H1 (cell line): ENCODE data around the gene SPATS2L. TPM values are rescaled to one million over a fixed set of nuclear protein-coding genes. Genes with fewer than 3 reads are reported as not detected.

Experiments used
- CTCF ChIA-PET: fragments of 300-600 bp; sonication (Branson Sonifier 250); formaldehyde crosslinking; loops from one replicate; lab custom pipeline; 2021; ENCODE audit not compliant: partially characterized antibody; lab: Charles Lee
- POLR2A ChIA-PET: fragments of 300-600 bp; sonication (Branson Sonifier 250); formaldehyde crosslinking; loops from one replicate; lab custom pipeline; 2021; ENCODE audit warnings: inconsistent platforms; ENCODE audit not compliant: partially characterized antibody; lab: Charles Lee
- DNase-seq, 2 experiments: peaks; one replicate each; pipeline versions ENCODE4 v3.0.0 to v3.0.0-alpha.2; 2010 to 2022; ENCODE audit warnings: low spot score in 2 of 2, low read depth in 1 of 2, mixed read lengths in 1 of 2
- FAIRE-seq: peaks from 2 replicates; lab custom pipeline; 2011; peaks lifted over from hg19 to GRCh38; lab: Jason Lieb, UNC
- H2AFZ ChIP-seq: 2 replicates; pipeline ENCODE4 v1.8.1; 2012; ENCODE audit warnings: low read length, inconsistent platforms
- H2AK5ac ChIP-seq: 2 replicates; pipeline ENCODE4 v1.6.1; 2013; ENCODE audit warnings: low read depth, low read length
- H2BK120ac ChIP-seq: replicated peaks from 2 replicates; pipeline ENCODE3; 2013; ENCODE audit warnings: low read depth, low read length, inconsistent platforms
- H2BK12ac ChIP-seq: 2 replicates; pipeline ENCODE4 v1.6.1; 2013; ENCODE audit warnings: low read depth, low read length
- H2BK15ac ChIP-seq: 2 replicates; pipeline ENCODE4 v1.6.1; 2013; ENCODE audit warnings: low read length
- H2BK20ac ChIP-seq: 2 replicates; pipeline ENCODE4 v1.6.1; 2013; ENCODE audit warnings: low read length
- H2BK5ac ChIP-seq: 2 replicates; pipeline ENCODE4 v1.6.1; 2013; ENCODE audit warnings: low read depth, low read length
- H3K14ac ChIP-seq: 2 replicates; pipeline ENCODE4 v1.6.1; 2013; ENCODE audit warnings: inconsistent platforms; ENCODE audit not compliant: insufficient read length
- H3K18ac ChIP-seq: 2 replicates; pipeline ENCODE4 v1.6.1; 2013; ENCODE audit warnings: low read length; ENCODE audit errors: extremely low read depth
- H3K23ac ChIP-seq: 2 replicates; pipeline ENCODE4 v1.6.1; 2013; ENCODE audit warnings: inconsistent platforms; ENCODE audit not compliant: insufficient read length
- H3K23me2 ChIP-seq: 2 replicates; pipeline ENCODE4 v1.6.1; 2013; ENCODE audit warnings: low read depth, low read length
- H3K27ac ChIP-seq: 2 replicates; pipeline ENCODE4 v1.6.1; 2011; ENCODE audit warnings: low read depth, low read length, inconsistent platforms
- H3K27me3 ChIP-seq, 4 experiments: replicated peaks in 1 of 4; 1 replicate in 1 of 4; 2 replicates in 3 of 4; pipeline versions ENCODE4 v1.6.1 to v1.8.1; 2011 to 2013; ENCODE audit warnings: low read length in 3 of 4, mild to moderate bottlenecking in 3 of 4, inconsistent platforms in 2 of 4, mixed read lengths in 2 of 4, moderate library complexity in 1 of 4; ENCODE audit not compliant: control insufficient read depth in 3 of 4, insufficient read depth in 3 of 4; ENCODE audit errors: extremely low read depth in 1 of 4
- H3K36me3 ChIP-seq, 4 experiments: 2 replicates each; pipeline versions ENCODE4 v1.6.1 to v1.8.1; 2011 to 2013; ENCODE audit warnings: mild to moderate bottlenecking in 4 of 4, low read length in 3 of 4, moderate library complexity in 2 of 4, control low read depth in 1 of 4, inconsistent platforms in 1 of 4; ENCODE audit not compliant: insufficient read depth in 4 of 4, control insufficient read depth in 2 of 4
- H3K4ac ChIP-seq: replicated peaks from 2 replicates; pipeline ENCODE3; 2013; ENCODE audit warnings: low read length, low read depth, mixed read lengths, inconsistent platforms; ENCODE audit not compliant: insufficient read length
- H3K4me1 ChIP-seq, 4 experiments: replicated peaks in 1 of 4; 1 replicate in 1 of 4; 2 replicates in 3 of 4; pipeline versions ENCODE4 v1.6.1 to v1.8.1; 2011 to 2013; ENCODE audit warnings: low read length in 3 of 4, inconsistent platforms in 2 of 4, mixed read lengths in 1 of 4; ENCODE audit not compliant: insufficient read depth in 4 of 4, control insufficient read depth in 3 of 4
- H3K4me2 ChIP-seq, 2 experiments: 2 replicates each; pipeline versions ENCODE4 v1.6.1 to v1.8.1; 2011 to 2013; ENCODE audit warnings: low read depth in 2 of 2, low read length in 2 of 2, control low read depth in 1 of 2, inconsistent platforms in 1 of 2, mild to moderate bottlenecking in 1 of 2; ENCODE audit not compliant: insufficient read depth in 1 of 2
- H3K4me3 ChIP-seq, 4 experiments: fragments of 200-600, 300-600 bp in 1 of 4; sonication (generic), shearing (Covaris generic), sonication (Bioruptor Twin) in 1 of 4; 2 replicates each; pipeline versions ENCODE4 v1.5.1 to v1.8.1; 2011 to 2016; ENCODE audit warnings: low read length in 4 of 4, low read depth in 3 of 4, control low read depth in 2 of 4, inconsistent platforms in 2 of 4, mild to moderate bottlenecking in 2 of 4, mixed read lengths in 1 of 4, moderate library complexity in 1 of 4; ENCODE audit not compliant: insufficient read depth in 2 of 4; ENCODE audit errors: extremely low read depth in 1 of 4
- H3K56ac ChIP-seq: replicated peaks from 2 replicates; pipeline ENCODE3; 2013; ENCODE audit warnings: low read depth, mild to moderate bottlenecking, mixed read lengths, low read length, inconsistent platforms; ENCODE audit not compliant: insufficient read length
- H3K79me1 ChIP-seq: 2 replicates; pipeline ENCODE4 v1.6.1; 2013; ENCODE audit warnings: low read depth, low read length, control low read depth
- H3K79me2 ChIP-seq, 2 experiments: 2 replicates each; pipeline versions ENCODE4 v1.6.1 to v1.8.1; 2012 to 2013; ENCODE audit warnings: low read length in 2 of 2, mild to moderate bottlenecking in 2 of 2, inconsistent platforms in 1 of 2; ENCODE audit not compliant: insufficient read depth in 2 of 2, control insufficient read depth in 1 of 2
- H3K9ac ChIP-seq, 4 experiments: replicated peaks in 1 of 4; 1 replicate in 1 of 4; 2 replicates in 3 of 4; pipeline versions ENCODE4 v1.6.1 to v1.8.1; 2011 to 2013; ENCODE audit warnings: low read depth in 3 of 4, low read length in 3 of 4, control low read depth in 2 of 4, mild to moderate bottlenecking in 2 of 4, moderate library complexity in 2 of 4, inconsistent platforms in 1 of 4; ENCODE audit errors: extremely low read depth in 1 of 4
- H3K9me3 ChIP-seq, 2 experiments: 2 replicates each; pipeline versions ENCODE4 v1.6.1 to v1.8.1; 2012 to 2013; ENCODE audit warnings: mild to moderate bottlenecking in 2 of 2, moderate library complexity in 2 of 2, control low read depth in 1 of 2, inconsistent platforms in 1 of 2, low read depth in 1 of 2, low read length in 1 of 2, mixed read lengths in 1 of 2; ENCODE audit not compliant: insufficient read depth in 2 of 2
- H4K20me1 ChIP-seq, 2 experiments: replicated peaks in 1 of 2; 2 replicates each; pipeline versions ENCODE3 to v1.8.1; 2011 to 2013; ENCODE audit warnings: inconsistent platforms in 2 of 2, low read length in 2 of 2, mild to moderate bottlenecking in 1 of 2; ENCODE audit not compliant: insufficient read depth in 2 of 2, control insufficient read depth in 1 of 2
- H4K5ac ChIP-seq: 2 replicates; pipeline ENCODE4 v1.6.1; 2013; ENCODE audit warnings: low read length, low read depth, mixed read lengths, inconsistent platforms; ENCODE audit not compliant: insufficient read length
- H4K8ac ChIP-seq: 2 replicates; pipeline ENCODE4 v1.8.0; 2013; ENCODE audit warnings: mild to moderate bottlenecking, moderate library complexity, low read length, inconsistent platforms; ENCODE audit not compliant: insufficient read depth; ENCODE audit errors: extremely low read depth
- H4K91ac ChIP-seq: replicated peaks from 2 replicates; pipeline ENCODE3; 2013; ENCODE audit warnings: low read length, mixed read lengths, inconsistent platforms; ENCODE audit not compliant: insufficient read length
- ASH2L ChIP-seq: fragments of 200-600, 300-600 bp; sonication (generic); IDR thresholded peaks from one replicate; pipeline ENCODE4 v1.7.1; 2017; ENCODE audit warnings: low read length
- BRCA1 ChIP-seq: IDR thresholded peaks from 2 replicates; pipeline ENCODE4 v1.6.1; 2012; ENCODE audit warnings: low read depth, low read length, improper control_type of control experiment
- CBX5 ChIP-seq: fragments of 300-800, 300-1000 bp; sonication (generic); IDR thresholded peaks from 2 replicates; pipeline ENCODE4 v1.7.1; 2016; ENCODE audit warnings: antibody characterized with exemption, low read length, low read depth
- CEBPB ChIP-seq: IDR thresholded peaks from 2 replicates; pipeline ENCODE4 v1.6.1; 2012; ENCODE audit warnings: low read depth, low read length
- MAFK ChIP-seq: IDR thresholded peaks from 2 replicates; pipeline ENCODE4 v1.6.1; 2012; ENCODE audit warnings: low read depth, mild to moderate bottlenecking, improper control_type of control experiment, low read length
- MAX ChIP-seq: IDR thresholded peaks from 2 replicates; pipeline ENCODE4 v1.6.1; 2012; ENCODE audit warnings: inconsistent platforms
- SP1 ChIP-seq: IDR thresholded peaks from 2 replicates; pipeline ENCODE4 v1.6.1; 2011; ENCODE audit warnings: low read depth, low read length
- SP4 ChIP-seq: IDR thresholded peaks from 2 replicates; pipeline ENCODE4 v1.6.1; 2012; ENCODE audit warnings: low read length, inconsistent platforms
- SUZ12 ChIP-seq: fragments of 200-600 bp; sonication (generic); IDR thresholded peaks from 2 replicates; pipeline ENCODE4 v1.6.1; 2012; ENCODE audit warnings: mild to moderate bottlenecking, inconsistent platforms, low read length, moderate library complexity, mixed read lengths
- TBP ChIP-seq: IDR thresholded peaks from 2 replicates; pipeline ENCODE4 v1.6.1; 2011; ENCODE audit warnings: low read depth, low read length, improper control_type of control experiment
- TCF12 ChIP-seq: IDR thresholded peaks from 2 replicates; pipeline ENCODE4 v1.6.1; 2011; ENCODE audit warnings: low read depth, mild to moderate bottlenecking, low read length
- WGBS, 2 experiments: shearing (Covaris generic) in 1 of 2; methylation state at CpG; one replicate each; pipeline versions ENCODE4 v1.1.6 to v1.1.7; 2013 to 2015; ENCODE audit warnings: low lambda C conversion rate in 2 of 2, mixed read lengths in 2 of 2, inconsistent platforms in 1 of 2, low coverage in 1 of 2, missing lambda C conversion rate in 1 of 2; ENCODE audit not compliant: insufficient replicate concordance in 2 of 2, insufficient coverage in 1 of 2, insufficient read length in 1 of 2; ENCODE audit errors: extremely low coverage in 1 of 2, missing lambda C conversion rate in 1 of 2; 5-methylcytosine and 5-hydroxymethylcytosine counted together
- polyA plus RNA-seq, 7 experiments: library from polyadenylated mRNA; depleted of rRNA in 3 of 7; stranded (reverse) in 5 of 7; unstranded in 2 of 7; fragments of >200 nt in 5 of 7; fragments of 200-250 nt in 2 of 7; gene quantifications; 1 replicate in 5 of 7; 2 replicates in 1 of 7; 4 replicates in 1 of 7; pipeline versions ENCODE4 v1.2.1 to v1.2.3, GENCODE V29; 2011 to 2013; ENCODE audit warnings: missing spikeins in 2 of 7, mixed read lengths in 2 of 7
- total RNA-seq: library from RNA; stranded (reverse); fragmentation: NEBNext Ultra II Directional; extraction: Animal tissue kit (Norgen Biotek cat#: 25700); gene quantifications from 2 replicates; pipeline ENCODE4 v1.2.1, GENCODE V29; 2021
- TF ChIP-seq, protein P1 (sequence below), 3 experiments: IDR thresholded peaks; 1 replicate in 2 of 3; 2 replicates in 1 of 3; pipeline versions ENCODE4 v1.5.1 to v1.6.1; 2011; ENCODE audit warnings: low read length in 3 of 3, mild to moderate bottlenecking in 3 of 3, inconsistent platforms in 2 of 3, low read depth in 1 of 3, moderate library complexity in 1 of 3; ENCODE audit not compliant: insufficient read depth in 1 of 3; ENCODE audit errors: control extremely low read depth in 1 of 3

Gene SPATS2L
- total and polyA plus RNA-seq, 2 of the 8 experiments (the other 6 are each of a cell fraction or from before 2014, with no cell fraction given) = 67.3 to 189 TPM

GRCh38 chr2:200469708-200470211 lies 163.3 kb downstream of the SPATS2L start:
- Histone ChIP-seq H3K14ac (no peak overlapping the region), H2AFZ (no peak overlapping the region), H4K8ac (no peak overlapping the region), H2BK20ac (no peak overlapping the region), H2BK5ac (no peak overlapping the region), H3K4me3 (no peak overlapping the region), H3K9me3 (no peaks in the 10 kb centered on the region), H2BK120ac (no peak overlapping the region), H3K18ac (no peak overlapping the region), H2BK12ac (no peak overlapping the region), H3K23ac (no peak overlapping the region), H4K20me1 (no peaks in the 10 kb centered on the region), H3K27me3 (peaks cover 0 to 2% (median 0%) of the 10 kb centered on the region in 4 experiments; a peak in 1 of 7 replicates), H4K5ac (no peak overlapping the region), H3K4me2 (no peak overlapping the region), H3K79me2 (no peaks in the 10 kb centered on the region), H3K23me2 (no peaks in the 10 kb centered on the region), H2AK5ac (no peak overlapping the region), H3K56ac (no peak overlapping the region), H3K79me1 (no peaks in the 10 kb centered on the region), H3K9ac (no peak overlapping the region), H2BK15ac (no peak overlapping the region), H3K36me3 (peaks cover 28 to 89% (median 66%) of the 10 kb centered on the region in 4 experiments), H3K27ac (no peak overlapping the region), H3K4me1 (peaks cover 0 to 3% (median 0%) of the 10 kb centered on the region in 4 experiments; a peak in 1 of 7 replicates), H4K91ac (no peak overlapping the region), H3K4ac (no peak overlapping the region)
- FAIRE-seq (no peak), DNase-seq (no peak)
- ChIA-PET CTCF (interaction anchor here (0.9 to 5.1 kb wide), 9 partner anchors 15 to 490 kb away, joined by 3 to 35 read pairs (median 4); partner anchors contain the start of gene KCTD18), POLR2A (interaction anchor here (0.8 kb wide), 1 partner anchor 21 kb away, joined by 4 read pairs; no protein-coding TSS in a partner anchor)
- 94% methylated on average over 13 of the region's 13 CpGs; no CpG with 5 or more reads in 1 of the 2 experiments for WGBS, 2 experiments
- TF ChIP-seq TCF12 (no peak), CEBPB (no peak), ASH2L (no peak), BRCA1 (no peak), MAFK (no peak), TBP (no peak), SP1 (no peak), MAX (no peak), CBX5 (no peak), SP4 (no peak), SUZ12 (no peak)
- TF ChIP-seq, protein P1, sequence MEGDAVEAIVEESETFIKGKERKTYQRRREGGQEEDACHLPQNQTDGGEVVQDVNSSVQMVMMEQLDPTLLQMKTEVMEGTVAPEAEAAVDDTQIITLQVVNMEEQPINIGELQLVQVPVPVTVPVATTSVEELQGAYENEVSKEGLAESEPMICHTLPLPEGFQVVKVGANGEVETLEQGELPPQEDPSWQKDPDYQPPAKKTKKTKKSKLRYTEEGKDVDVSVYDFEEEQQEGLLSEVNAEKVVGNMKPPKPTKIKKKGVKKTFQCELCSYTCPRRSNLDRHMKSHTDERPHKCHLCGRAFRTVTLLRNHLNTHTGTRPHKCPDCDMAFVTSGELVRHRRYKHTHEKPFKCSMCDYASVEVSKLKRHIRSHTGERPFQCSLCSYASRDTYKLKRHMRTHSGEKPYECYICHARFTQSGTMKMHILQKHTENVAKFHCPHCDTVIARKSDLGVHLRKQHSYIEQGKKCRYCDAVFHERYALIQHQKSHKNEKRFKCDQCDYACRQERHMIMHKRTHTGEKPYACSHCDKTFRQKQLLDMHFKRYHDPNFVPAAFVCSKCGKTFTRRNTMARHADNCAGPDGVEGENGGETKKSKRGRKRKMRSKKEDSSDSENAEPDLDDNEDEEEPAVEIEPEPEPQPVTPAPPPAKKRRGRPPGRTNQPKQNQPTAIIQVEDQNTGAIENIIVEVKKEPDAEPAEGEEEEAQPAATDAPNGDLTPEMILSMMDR (IDR thresholded peaks at IDR 0.05; ENCODE audit: control extremely low read depth in 1 of 3, insufficient read depth in 1 of 3, low read depth in 1 of 3, low read length in 3 of 3) = no peak
